Measurements from ENCODE around the gene PCSK5.
"Not testable (repeated sequence)": the region's sequence is repeated elsewhere in the genome, so short reads cannot be mapped to it uniquely, and the experiment has no call there.

Gene PCSK5

GRCh38 chr9:76314321-76314720 is 423.8 kb downstream of the PCSK5 start:
- Histone ChIP-seq H3K27ac (no peak overlapping the region), H3K36me3 (no peaks in the 10 kb centered on the region), H3K4me3 (ENCODE audit: low read depth in 1 of 2, low read length in 1 of 2) (no peak overlapping the region), H3K27me3 (no peaks in the 10 kb centered on the region), H3K9me3 (no peaks in the 10 kb centered on the region), H3K4me1 (ENCODE audit: control insufficient read depth in 1 of 2, insufficient read depth in 1 of 2, low read depth in 1 of 2, low read length in 1 of 2) (no peaks in the 10 kb centered on the region)
- TF ChIP-seq CTCF (IDR thresholded peaks at IDR 0.05) = no peak

GRCh38 chr9:76316069-76316468 is 425.6 kb downstream of the PCSK5 start:
- no peaks in the 10 kb centered on the region for H3K27me3 ChIP-seq
- no peaks in the 10 kb centered on the region for H3K36me3 ChIP-seq
- no peak overlapping the region for H3K4me3 ChIP-seq (ENCODE audit: low read depth in 1 of 2, low read length in 1 of 2)
- H3K4me1 ChIP-seq (ENCODE audit: control insufficient read depth in 1 of 2, insufficient read depth in 1 of 2, low read depth in 1 of 2, low read length in 1 of 2) = no peaks in the 10 kb centered on the region
- no peaks in the 10 kb centered on the region for H3K9me3 ChIP-seq
- H3K27ac ChIP-seq = no peak overlapping the region
- no peak for TF ChIP-seq CTCF (IDR thresholded peaks at IDR 0.05)

- H3K4me1 ChIP-seq (ENCODE audit: control insufficient read depth in 1 of 2, insufficient read depth in 1 of 2, low read depth in 1 of 2, low read length in 1 of 2); H3K27ac ChIP-seq; H3K36me3 ChIP-seq; H3K27me3 ChIP-seq; H3K4me3 ChIP-seq (ENCODE audit: low read depth in 1 of 2, low read length in 1 of 2); H3K9me3 ChIP-seq: not testable (repeated sequence)
Measured at GRCh38 chr9:76319466-76319865, 429.0 kb downstream of the PCSK5 start.

GRCh38 chr9:76321195-76321828 is 430.8 kb downstream of the PCSK5 start:
- H3K9me3 ChIP-seq = no peaks in the 10 kb centered on the region
- TF ChIP-seq CTCF (IDR thresholded peaks at IDR 0.05) = no peak
- no peak overlapping the region for H3K27ac ChIP-seq
- no peaks in the 10 kb centered on the region for H3K27me3 ChIP-seq
- H3K36me3 ChIP-seq = no peaks in the 10 kb centered on the region
- H3K4me1 ChIP-seq (ENCODE audit: control insufficient read depth in 1 of 2, insufficient read depth in 1 of 2, low read depth in 1 of 2, low read length in 1 of 2) = no peaks in the 10 kb centered on the region
- H3K4me3 ChIP-seq (ENCODE audit: low read depth in 1 of 2, low read length in 1 of 2) = no peak overlapping the region

GRCh38 chr9:76322810-76323209 is 432.3 kb downstream of the PCSK5 start:
- H3K36me3 ChIP-seq = no peaks in the 10 kb centered on the region
- no peaks in the 10 kb centered on the region for H3K9me3 ChIP-seq
- no peaks in the 10 kb centered on the region for H3K4me1 ChIP-seq (ENCODE audit: control insufficient read depth in 1 of 2, insufficient read depth in 1 of 2, low read depth in 1 of 2, low read length in 1 of 2)
- H3K27me3 ChIP-seq = no peaks in the 10 kb centered on the region
- no peak overlapping the region for H3K27ac ChIP-seq
- TF ChIP-seq CTCF (IDR thresholded peaks at IDR 0.05) = no peak
- H3K4me3 ChIP-seq (ENCODE audit: low read depth in 1 of 2, low read length in 1 of 2) = no peak overlapping the region

GRCh38 chr9:76323490-76323889 is 433.0 kb downstream of the PCSK5 start:
- no peak for TF ChIP-seq CTCF (IDR thresholded peaks at IDR 0.05)
- Histone ChIP-seq H3K9me3 (no peaks in the 10 kb centered on the region), H3K4me3 (ENCODE audit: low read depth in 1 of 2, low read length in 1 of 2) (no peak overlapping the region), H3K36me3 (no peaks in the 10 kb centered on the region), H3K27me3 (no peaks in the 10 kb centered on the region), H3K4me1 (ENCODE audit: control insufficient read depth in 1 of 2, insufficient read depth in 1 of 2, low read depth in 1 of 2, low read length in 1 of 2) (no peaks in the 10 kb centered on the region), H3K27ac (no peak overlapping the region)

GRCh38 chr9:76324030-76324429 is 433.6 kb downstream of the PCSK5 start:
- H3K4me3 ChIP-seq (ENCODE audit: low read depth in 1 of 2, low read length in 1 of 2); H3K27ac ChIP-seq; H3K9me3 ChIP-seq; H3K36me3 ChIP-seq; H3K27me3 ChIP-seq; H3K4me1 ChIP-seq (ENCODE audit: control insufficient read depth in 1 of 2, insufficient read depth in 1 of 2, low read depth in 1 of 2, low read length in 1 of 2): not testable (repeated sequence)
